Prostate gland (tissue), 2 donors: ENCODE data around the gene BHMT2.
A peak's percentile ranks its signal among the peaks of the same experiment; 100 is the strongest.

ENCODE experiments used
- CTCF ChIP-seq, 4 experiments: fragments of 200-600 bp in 2 of 4; fragments of 450-650 bp in 2 of 4; sonication (generic) in 2 of 4; IDR thresholded peaks; 1 replicate in 3 of 4; 2 replicates in 1 of 4; pipeline ENCODE4 v1.5.1; 2016 to 2019; ENCODE audit warnings: antibody characterized with exemption in 4 of 4, mild to moderate bottlenecking in 2 of 4, moderate library complexity in 2 of 4
- POLR2A ChIP-seq: fragments of 450-650 bp; IDR thresholded peaks from one replicate; pipeline ENCODE4 v1.6.1; 2016; ENCODE audit warnings: antibody characterized with exemption, mild to moderate bottlenecking
- POLR2AphosphoS5 ChIP-seq: sonication (generic); formaldehyde crosslinking; IDR thresholded peaks from one replicate; pipeline ENCODE4 v1.6.1; 2017; ENCODE audit warnings: antibody characterized with exemption

GRCh38 chr5:79020861-79021561, 48.6 kb upstream of the BHMT2 start:
- peak; percentile 29 to 70 (median 64) for TF ChIP-seq CTCF (IDR thresholded peaks at IDR 0.05)
- no peak for TF ChIP-seq POLR2AphosphoS5
- TF ChIP-seq POLR2A, result no peak
